Stimulated activated CD4-positive, alpha-beta T cell treated with anti-CD3 and anti-CD28 coated beads, Interleukin-2, amount 100 ng/mL, for 4 hours (primary cell): Measurements from ENCODE around the gene TBC1D10A.
"Not testable (repeated sequence)": the region's sequence is repeated elsewhere in the genome, so short reads cannot be mapped to it uniquely, and the experiment has no call there.

Experiments
- DNase-seq: peaks from one replicate; pipeline ENCODE4 v3.0.0-alpha.2; 2020; ENCODE audit warnings: low read depth

The TBC1D10A gene

GRCh38 chr22:30347255-30347892 lies 20.6 kb upstream of the TBC1D10A start:
- no peak for DNase-seq

- no peak for DNase-seq
Measured at GRCh38 chr22:30344447-30345200, 17.9 kb upstream of the TBC1D10A start.

GRCh38 chr22:30340911-30341685 lies 14.4 kb upstream of the TBC1D10A start:
- no peak for DNase-seq

- no peak for DNase-seq
Measured at GRCh38 chr22:30338802-30339201, 12.1 kb upstream of the TBC1D10A start.

GRCh38 chr22:30338341-30338740 lies 11.6 kb upstream of the TBC1D10A start:
- DNase-seq, result not testable (repeated sequence)

- DNase-seq, result no peak
Measured at GRCh38 chr22:30337461-30337778, 10.7 kb upstream of the TBC1D10A start.

- no peak for DNase-seq
Measured at GRCh38 chr22:30336752-30337460, 10.2 kb upstream of the TBC1D10A start.

- DNase-seq, result no peak
Measured at GRCh38 chr22:30335236-30335635, 8.5 kb upstream of the TBC1D10A start.

GRCh38 chr22:30334646-30335045 lies 7.9 kb upstream of the TBC1D10A start:
- no peak for DNase-seq

- no peak for DNase-seq
Measured at GRCh38 chr22:30333707-30334087, 7.0 kb upstream of the TBC1D10A start.

GRCh38 chr22:30332994-30333706 lies 6.4 kb upstream of the TBC1D10A start:
- DNase-seq, result no peak

GRCh38 chr22:30332551-30332950 lies 5.8 kb upstream of the TBC1D10A start:
- DNase-seq, result no peak

- DNase-seq, result no peak
Measured at GRCh38 chr22:30328466-30329049, 1.8 kb upstream of the TBC1D10A start.

- DNase-seq, result no peak
Measured at GRCh38 chr22:30327864-30328345, 1.2 kb upstream of the TBC1D10A start.

GRCh38 chr22:30326255-30326705 lies 461 bp downstream of the TBC1D10A start:
- no peak for DNase-seq

GRCh38 chr22:30325724-30326254 lies 952 bp downstream of the TBC1D10A start:
- no peak for DNase-seq

GRCh38 chr22:30325065-30325720 lies 1.5 kb downstream of the TBC1D10A start:
- no peak for DNase-seq

- DNase-seq, result no peak
Measured at GRCh38 chr22:30324014-30324730, 2.6 kb downstream of the TBC1D10A start.

- DNase-seq, result no peak
Measured at GRCh38 chr22:30323246-30323645, 3.5 kb downstream of the TBC1D10A start.

GRCh38 chr22:30321461-30321860 lies 5.3 kb downstream of the TBC1D10A start:
- DNase-seq, result no peak
